WERI-Rb-1 (cell line): ENCODE measurements around the gene RPS19.

Experiments
- DNase-seq: peaks from one replicate; pipeline ENCODE4 v3.0.0-alpha.2; 2020
- H3K27ac ChIP-seq: fragments of 250-450 bp; sonication (Bioruptor Pico); 2 replicates; pipeline ENCODE4 v1.5.1; 2020; ENCODE audit warnings: mild to moderate bottlenecking, moderate library complexity
- H3K27me3 ChIP-seq: fragments of 250-450 bp; sonication (Bioruptor Pico); 2 replicates; pipeline ENCODE4 v1.5.1; 2021; ENCODE audit warnings: mild to moderate bottlenecking, low read depth, moderate library complexity; ENCODE audit not compliant: insufficient read depth, severe bottlenecking
- H3K36me3 ChIP-seq: fragments of 250-450 bp; sonication (Bioruptor Pico); 2 replicates; pipeline ENCODE4 v1.5.1; 2020; ENCODE audit warnings: mild to moderate bottlenecking, moderate library complexity
- H3K4me3 ChIP-seq: 2 replicates; pipeline ENCODE4 v1.5.1; 2011; ENCODE audit warnings: low read depth, mild to moderate bottlenecking, control low read depth, low read length
- H3K9me3 ChIP-seq: fragments of 250-450 bp; sonication (Bioruptor Pico); 2 replicates; pipeline ENCODE4 v1.5.1; 2021; ENCODE audit warnings: mild to moderate bottlenecking, moderate library complexity; ENCODE audit not compliant: severe bottlenecking
- TF ChIP-seq, protein P1 (sequence below): IDR thresholded peaks from 2 replicates; pipeline ENCODE4 v1.5.1; 2011; ENCODE audit warnings: low read depth, mild to moderate bottlenecking, control low read depth, inconsistent platforms, low read length

The RPS19 gene

DNA sequence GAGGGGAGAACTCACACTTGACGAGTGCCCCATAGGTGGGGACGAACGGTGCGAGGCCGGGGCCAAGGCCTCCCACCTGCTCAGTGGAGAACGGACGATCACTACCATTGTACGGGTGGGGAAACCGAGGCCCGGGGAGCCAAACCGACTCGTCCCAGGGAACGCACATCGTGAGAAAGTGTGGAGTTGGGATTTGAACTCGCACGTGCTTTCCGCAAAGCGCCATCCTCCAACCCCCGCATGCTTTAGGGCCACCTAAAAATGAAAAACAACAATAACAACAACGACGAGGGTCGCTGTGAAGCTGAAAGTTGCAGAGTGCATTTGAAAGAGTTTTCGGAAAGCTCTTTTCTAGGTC lies 23.4 kb downstream of the RPS19 start:
- H3K4me3 ChIP-seq: peak overlapping the region; percentile 90
- TF ChIP-seq, protein P1, sequence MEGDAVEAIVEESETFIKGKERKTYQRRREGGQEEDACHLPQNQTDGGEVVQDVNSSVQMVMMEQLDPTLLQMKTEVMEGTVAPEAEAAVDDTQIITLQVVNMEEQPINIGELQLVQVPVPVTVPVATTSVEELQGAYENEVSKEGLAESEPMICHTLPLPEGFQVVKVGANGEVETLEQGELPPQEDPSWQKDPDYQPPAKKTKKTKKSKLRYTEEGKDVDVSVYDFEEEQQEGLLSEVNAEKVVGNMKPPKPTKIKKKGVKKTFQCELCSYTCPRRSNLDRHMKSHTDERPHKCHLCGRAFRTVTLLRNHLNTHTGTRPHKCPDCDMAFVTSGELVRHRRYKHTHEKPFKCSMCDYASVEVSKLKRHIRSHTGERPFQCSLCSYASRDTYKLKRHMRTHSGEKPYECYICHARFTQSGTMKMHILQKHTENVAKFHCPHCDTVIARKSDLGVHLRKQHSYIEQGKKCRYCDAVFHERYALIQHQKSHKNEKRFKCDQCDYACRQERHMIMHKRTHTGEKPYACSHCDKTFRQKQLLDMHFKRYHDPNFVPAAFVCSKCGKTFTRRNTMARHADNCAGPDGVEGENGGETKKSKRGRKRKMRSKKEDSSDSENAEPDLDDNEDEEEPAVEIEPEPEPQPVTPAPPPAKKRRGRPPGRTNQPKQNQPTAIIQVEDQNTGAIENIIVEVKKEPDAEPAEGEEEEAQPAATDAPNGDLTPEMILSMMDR: no peak
- DNase-seq: no peak
- no peak overlapping the region for H3K27ac ChIP-seq
- H3K36me3 ChIP-seq: no peaks in the 10 kb centered on the region
- no peaks in the 10 kb centered on the region for H3K9me3 ChIP-seq
- no peaks in the 10 kb centered on the region for H3K27me3 ChIP-seq

DNA sequence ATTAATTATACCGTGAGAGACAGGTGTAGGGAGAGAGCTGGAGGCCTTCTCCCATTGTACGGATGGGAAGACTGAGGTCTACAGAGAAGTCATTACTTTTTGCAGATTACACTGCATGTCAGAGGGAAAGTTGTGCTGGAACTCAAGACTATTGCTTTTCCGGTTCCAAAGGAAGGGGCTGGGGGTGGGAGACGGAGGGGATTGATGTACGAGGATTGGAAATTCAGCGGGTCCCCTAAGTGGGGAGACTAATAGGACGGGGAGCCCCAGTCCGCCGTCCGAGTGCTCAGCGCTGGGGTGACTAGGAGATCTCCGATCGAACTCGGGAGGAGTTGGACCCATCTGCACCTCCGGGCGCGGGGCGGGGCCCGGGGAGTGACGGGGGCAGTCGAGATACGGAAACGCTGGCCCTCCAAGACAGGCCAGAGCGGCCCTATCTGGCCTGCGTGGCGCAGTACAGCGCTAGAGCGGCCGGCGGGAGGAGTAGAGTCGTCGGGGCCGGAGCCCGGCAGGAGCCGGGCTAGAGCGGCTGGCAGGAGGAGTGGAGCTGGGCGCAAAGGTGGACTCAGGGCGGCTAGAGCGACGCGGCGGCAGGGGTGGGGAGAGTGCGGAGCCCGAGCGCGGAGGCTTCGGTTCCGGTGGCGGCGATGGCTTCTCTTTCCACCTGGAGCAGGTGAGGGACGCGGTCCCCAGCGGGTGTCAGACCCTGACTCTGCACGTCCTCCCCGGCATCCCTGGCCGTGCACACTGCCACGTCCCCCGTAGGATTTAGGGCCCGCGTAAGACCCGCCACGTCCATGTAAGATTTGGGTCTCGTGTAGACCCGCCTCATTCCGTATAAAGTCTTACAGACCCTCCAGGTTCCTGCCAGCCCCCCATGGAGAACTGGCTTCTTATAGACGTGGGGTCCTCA lies 24.0 kb downstream of the RPS19 start:
- peak; percentile 97 for DNase-seq
- H3K36me3 ChIP-seq: no peaks in the 10 kb centered on the region
- H3K27me3 ChIP-seq: no peaks in the 10 kb centered on the region
- no peaks in the 10 kb centered on the region for H3K9me3 ChIP-seq
- H3K27ac ChIP-seq: peak overlapping the region; percentile 52
- TF ChIP-seq, protein P1: no peak
- H3K4me3 ChIP-seq: peak overlapping the region; percentile 90

DNA sequence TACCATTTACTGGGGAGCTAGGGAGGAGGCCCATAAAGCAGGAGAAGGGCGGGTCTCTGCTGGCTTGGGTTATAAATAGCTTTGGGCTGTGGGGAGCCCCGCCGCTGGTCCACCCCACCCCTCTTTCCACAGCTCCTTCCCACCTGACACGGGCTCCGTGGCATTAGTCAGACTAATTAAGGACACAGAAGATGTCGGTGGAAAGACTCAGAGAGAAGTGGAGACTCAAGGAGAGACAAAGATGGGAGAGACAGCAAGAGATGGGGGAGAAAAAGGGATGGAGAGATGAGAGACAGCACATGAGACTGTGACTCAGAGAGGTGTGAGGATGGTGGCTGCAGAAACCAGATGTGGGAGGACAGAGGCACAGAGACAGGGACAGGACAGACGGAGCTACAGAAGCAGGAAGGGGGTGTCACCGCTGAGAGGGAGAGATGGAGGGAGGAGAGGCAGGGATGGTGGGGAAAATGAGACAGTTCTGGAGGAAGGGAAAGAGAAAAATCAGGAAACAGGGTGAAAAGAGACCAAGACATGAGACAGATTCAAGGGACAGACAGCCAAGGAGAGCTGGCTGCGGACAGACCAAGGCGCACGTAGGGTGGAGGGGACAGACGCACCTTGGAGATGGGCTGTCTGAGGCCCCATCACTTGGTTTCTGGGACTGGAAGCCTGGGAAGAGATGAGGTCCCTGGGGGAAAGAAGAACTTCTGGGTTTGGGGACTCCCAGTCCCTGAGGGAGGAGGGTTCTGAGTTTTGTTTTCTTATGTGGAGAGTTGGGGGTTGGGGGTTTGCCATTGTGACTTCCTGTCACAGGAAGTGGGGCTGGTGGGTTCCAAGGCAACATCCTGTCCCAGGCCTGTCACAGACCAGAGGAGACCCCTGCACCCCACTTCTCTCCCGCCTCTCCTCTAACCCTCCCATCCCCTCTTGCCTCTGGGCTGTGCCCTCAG lies 27.0 kb downstream of the RPS19 start:
- DNase-seq: no peak
- H3K36me3 ChIP-seq: no peaks in the 10 kb centered on the region
- H3K9me3 ChIP-seq: no peaks in the 10 kb centered on the region
- H3K4me3 ChIP-seq: no peak overlapping the region
- TF ChIP-seq, protein P1: no peak
- no peaks in the 10 kb centered on the region for H3K27me3 ChIP-seq
- no peak overlapping the region for H3K27ac ChIP-seq

- H3K4me3 ChIP-seq: no peak overlapping the region
- H3K9me3 ChIP-seq: no peaks in the 10 kb centered on the region
- TF ChIP-seq, protein P1: no peak
- no peak for DNase-seq
- H3K36me3 ChIP-seq: no peaks in the 10 kb centered on the region
- no peaks in the 10 kb centered on the region for H3K27me3 ChIP-seq
- no peak overlapping the region for H3K27ac ChIP-seq
Measured at GRCh38 chr19:41887711-41888382, 27.8 kb downstream of the RPS19 start.

GRCh38 chr19:41888926-41889325 lies 28.9 kb downstream of the RPS19 start:
- Histone ChIP-seq H3K27ac (no peak overlapping the region), H3K4me3 (no peak overlapping the region), H3K9me3 (no peaks in the 10 kb centered on the region), H3K27me3 (no peaks in the 10 kb centered on the region), H3K36me3 (no peaks in the 10 kb centered on the region)
- no peak for DNase-seq
- TF ChIP-seq, protein P1: no peak
